Endothelial cell of umbilical vein (primary cell): ENCODE results near the gene RPS29.

Experiments used
- EZH2 ChIP-seq: IDR thresholded peaks from 2 replicates; pipeline ENCODE4 v1.6.1; 2012; ENCODE audit warnings: borderline replicate concordance, low read depth, mild to moderate bottlenecking, moderate library complexity, low read length, inconsistent platforms; ENCODE audit not compliant: severe bottlenecking
- GATA2 ChIP-seq: IDR thresholded peaks from 2 replicates; pipeline ENCODE4 v1.7.0; 2011; ENCODE audit warnings: low read depth, mild to moderate bottlenecking, moderate library complexity, mixed read lengths, low read length; ENCODE audit not compliant: insufficient read length, insufficient read depth
- POLR2A ChIP-seq: IDR thresholded peaks from 2 replicates; pipeline ENCODE4 v1.6.1; 2012; ENCODE audit warnings: low read depth, mild to moderate bottlenecking, control low read depth, low read length
- POLR2AphosphoS5 ChIP-seq: IDR thresholded peaks from 2 replicates; pipeline ENCODE4 v1.6.1; 2012; ENCODE audit warnings: low read depth, mild to moderate bottlenecking, control low read depth, low read length, moderate library complexity; ENCODE audit not compliant: insufficient read depth
- TF ChIP-seq, protein P1 (sequence below), 2 donors: IDR thresholded peaks; 1 replicate in 1 of 2; 2 replicates in 1 of 2; pipeline ENCODE4 v1.5.1; 2011; ENCODE audit warnings: low read length in 2 of 2, mild to moderate bottlenecking in 2 of 2, moderate library complexity in 2 of 2, control low read depth in 1 of 2, inconsistent platforms in 1 of 2, low read depth in 1 of 2; ENCODE audit not compliant: insufficient read depth in 1 of 2; ENCODE audit errors: extremely low read depth in 1 of 2

DNA sequence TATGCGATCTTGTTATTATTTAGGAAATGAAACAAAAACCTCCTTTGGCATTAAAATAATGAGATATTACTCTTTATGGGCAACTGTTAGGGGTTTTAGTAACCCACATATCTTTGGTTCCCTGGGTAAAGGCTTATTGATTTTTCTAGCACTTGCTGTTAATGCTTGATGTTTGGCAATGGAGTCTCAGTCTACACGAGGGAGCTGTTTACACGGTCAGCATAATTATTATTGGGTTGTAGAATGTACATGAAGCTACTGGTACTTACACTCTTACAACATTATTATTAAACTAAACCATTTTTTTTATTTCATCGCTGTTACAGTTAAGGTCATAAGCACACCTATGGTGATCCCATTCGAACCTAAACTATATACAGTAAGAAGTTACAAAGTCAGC is 12.1 kb downstream of the RPS29 start:
- TF ChIP-seq, protein P1, sequence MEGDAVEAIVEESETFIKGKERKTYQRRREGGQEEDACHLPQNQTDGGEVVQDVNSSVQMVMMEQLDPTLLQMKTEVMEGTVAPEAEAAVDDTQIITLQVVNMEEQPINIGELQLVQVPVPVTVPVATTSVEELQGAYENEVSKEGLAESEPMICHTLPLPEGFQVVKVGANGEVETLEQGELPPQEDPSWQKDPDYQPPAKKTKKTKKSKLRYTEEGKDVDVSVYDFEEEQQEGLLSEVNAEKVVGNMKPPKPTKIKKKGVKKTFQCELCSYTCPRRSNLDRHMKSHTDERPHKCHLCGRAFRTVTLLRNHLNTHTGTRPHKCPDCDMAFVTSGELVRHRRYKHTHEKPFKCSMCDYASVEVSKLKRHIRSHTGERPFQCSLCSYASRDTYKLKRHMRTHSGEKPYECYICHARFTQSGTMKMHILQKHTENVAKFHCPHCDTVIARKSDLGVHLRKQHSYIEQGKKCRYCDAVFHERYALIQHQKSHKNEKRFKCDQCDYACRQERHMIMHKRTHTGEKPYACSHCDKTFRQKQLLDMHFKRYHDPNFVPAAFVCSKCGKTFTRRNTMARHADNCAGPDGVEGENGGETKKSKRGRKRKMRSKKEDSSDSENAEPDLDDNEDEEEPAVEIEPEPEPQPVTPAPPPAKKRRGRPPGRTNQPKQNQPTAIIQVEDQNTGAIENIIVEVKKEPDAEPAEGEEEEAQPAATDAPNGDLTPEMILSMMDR (IDR thresholded peaks at IDR 0.05; ENCODE audit: extremely low read depth in 1 of 2, insufficient read depth in 1 of 2, low read depth in 1 of 2, low read length in 2 of 2) = no peak
- TF ChIP-seq GATA2 = no peak
- no peak for TF ChIP-seq POLR2A
- TF ChIP-seq EZH2 = no peak
- no peak for TF ChIP-seq POLR2AphosphoS5
